Measurements from ENCODE around the gene LSM7. TPM values are rescaled to one million over a fixed set of nuclear protein-coding genes. Genes with fewer than 3 reads are reported as not detected.

The LSM7 gene
- total RNA-seq, 6 donors from 2014 or later: 58.6 to 127 (median 89.8) TPM

GRCh38 chr19:2340496-2341243, 12.3 kb upstream of the LSM7 start:
- Histone ChIP-seq H3K4me1 (peaks cover 0 to 3% (median 0%) of the 10 kb centered on the region in 4 donors), H3K27me3 (no peaks in the 10 kb centered on the region), H3K27ac (no peak overlapping the region), H3K36me3 (peaks cover 0 to 62% (median 35%) of the 10 kb centered on the region in 4 donors), H3K9me3 (no peaks in the 10 kb centered on the region), H3K4me3 (no peak overlapping the region)
- DNase-seq: peak in 1 of 2 donors; percentile 78
- no peak for ATAC-seq (ENCODE audit: low FRiP score in 2 of 2)
- WGBS, 2 donors: 94 to 100% methylated on average over 8 to 29 of the region's 38 CpGs
- no peak for TF ChIP-seq CTCF (IDR thresholded peaks at IDR 0.05)
- no peak for TF ChIP-seq EP300 (IDR thresholded peaks at IDR 0.05)
- no peak for TF ChIP-seq POLR2AphosphoS5 (IDR thresholded peaks at IDR 0.05)
- TF ChIP-seq POLR2A (IDR thresholded peaks at IDR 0.05): no peak

GRCh38 chr19:2339644-2340310, 11.4 kb upstream of the LSM7 start:
- H3K4me1 ChIP-seq: peaks cover 0 to 3% (median 0%) of the 10 kb centered on the region in 4 donors
- H3K27me3 ChIP-seq: no peaks in the 10 kb centered on the region
- H3K4me3 ChIP-seq: no peak overlapping the region
- 95 to 97% methylated on average over 24 to 43 of the region's 52 CpGs for WGBS, 2 donors
- H3K36me3 ChIP-seq: peaks cover 0 to 58% (median 32%) of the 10 kb centered on the region in 4 donors
- H3K9me3 ChIP-seq: no peaks in the 10 kb centered on the region
- DNase-seq (peak in 1 of 2 donors; percentile 77), ATAC-seq (ENCODE audit: low FRiP score in 2 of 2) (no peak)
- TF ChIP-seq EP300 (IDR thresholded peaks at IDR 0.05) (no peak), CTCF (IDR thresholded peaks at IDR 0.05) (no peak), POLR2A (IDR thresholded peaks at IDR 0.05) (no peak), POLR2AphosphoS5 (IDR thresholded peaks at IDR 0.05) (no peak)
- H3K27ac ChIP-seq: no peak overlapping the region

- TF ChIP-seq POLR2AphosphoS5 (IDR thresholded peaks at IDR 0.05) (no peak), CTCF (IDR thresholded peaks at IDR 0.05) (no peak), EP300 (IDR thresholded peaks at IDR 0.05) (no peak), POLR2A (IDR thresholded peaks at IDR 0.05) (no peak)
- Histone ChIP-seq H3K27me3 (no peaks in the 10 kb centered on the region), H3K36me3 (peaks cover 0 to 52% (median 27%) of the 10 kb centered on the region in 4 donors), H3K4me3 (no peak overlapping the region), H3K9me3 (no peaks in the 10 kb centered on the region), H3K4me1 (peaks cover 0 to 3% (median 1%) of the 10 kb centered on the region in 4 donors), H3K27ac (no peak overlapping the region)
- no peak for ATAC-seq (ENCODE audit: low FRiP score in 2 of 2)
- 94 to 95% methylated on average over 32 to 52 of the region's 54 CpGs for WGBS, 2 donors
- DNase-seq: peak in 1 of 2 donors; percentile 83
Measured at GRCh38 chr19:2338751-2339643, 10.6 kb upstream of the LSM7 start.

GRCh38 chr19:2338055-2338615, 9.7 kb upstream of the LSM7 start:
- Histone ChIP-seq H3K4me1 (peaks cover 0 to 11% (median 5%) of the 10 kb centered on the region in 4 donors), H3K27me3 (no peaks in the 10 kb centered on the region), H3K36me3 (peaks cover 0 to 52% (median 26%) of the 10 kb centered on the region in 4 donors), H3K9me3 (no peaks in the 10 kb centered on the region), H3K27ac (no peak overlapping the region), H3K4me3 (no peak overlapping the region)
- DNase-seq (peak in 1 of 2 donors; percentile 71), ATAC-seq (ENCODE audit: low FRiP score in 2 of 2) (no peak)
- TF ChIP-seq POLR2A (IDR thresholded peaks at IDR 0.05) (no peak), POLR2AphosphoS5 (IDR thresholded peaks at IDR 0.05) (no peak), CTCF (IDR thresholded peaks at IDR 0.05) (no peak), EP300 (IDR thresholded peaks at IDR 0.05) (no peak)
- WGBS, 2 donors: 95 to 100% methylated on average over 3 to 21 of the region's 21 CpGs
